IMR-90 (cell line): ENCODE results near the gene CTIF. TPM values are rescaled to one million over a fixed set of nuclear protein-coding genes. Genes with fewer than 3 reads are reported as not detected.

ENCODE experiments used
- ATAC-seq: fragments of 200-7000 bp; cut with Tn5 transposase; 2 replicates; pipeline ENCODE4 v1.9.1; 2020; ENCODE audit warnings: low read depth, mild to moderate bottlenecking, moderate library complexity
- BruUV-seq: library from RNA; stranded (reverse); fragments of 400-500 nt; replicated peaks from 2 replicates; lab custom pipeline; 2021; lab: Mats Ljungman, UMichigan
- CTCF ChIA-PET: fragments of 300-600 bp; formaldehyde crosslinking; extraction: SDS; loops from one replicate; lab custom pipeline; 2021; ENCODE audit warnings: antibody characterized with exemption; lab: Yijun Ruan, JAX
- POLR2A ChIA-PET: fragments of 300-600 bp; sonication (Branson Sonifier 250); formaldehyde crosslinking; loops from one replicate; lab custom pipeline; 2022; ENCODE audit warnings: antibody characterized with exemption; ENCODE audit not compliant: unreplicated experiment; lab: Charles Lee
- DNase-seq: peaks from one replicate; pipeline ENCODE4 v3.0.0; 2013
- H2AFZ ChIP-seq: replicated peaks from 2 replicates; pipeline ENCODE3; 2013; ENCODE audit warnings: low read length, mild to moderate bottlenecking; ENCODE audit not compliant: poor library complexity
- H2AK5ac ChIP-seq: 2 replicates; pipeline ENCODE4 v1.6.1; 2013; ENCODE audit warnings: low read depth, low read length, inconsistent platforms
- H2AK9ac ChIP-seq: replicated peaks from 2 replicates; pipeline ENCODE3; 2013; ENCODE audit warnings: mild to moderate bottlenecking, low read depth, low read length, moderate library complexity; ENCODE audit not compliant: poor library complexity
- H2BK120ac ChIP-seq: 2 replicates; pipeline ENCODE4 v1.6.1; 2013; ENCODE audit warnings: low read depth, low read length, inconsistent platforms
- H2BK15ac ChIP-seq: 3 replicates; pipeline ENCODE4 v1.6.1; 2013; ENCODE audit warnings: low read depth, low read length, inconsistent platforms
- H2BK20ac ChIP-seq: 2 replicates; pipeline ENCODE4 v1.6.1; 2013; ENCODE audit warnings: low read depth, mild to moderate bottlenecking, inconsistent platforms, low read length, moderate library complexity
- H2BK5ac ChIP-seq: 2 replicates; pipeline ENCODE4 v1.6.1; 2013; ENCODE audit warnings: mild to moderate bottlenecking, low read depth, low read length, inconsistent platforms; ENCODE audit not compliant: poor library complexity, severe bottlenecking
- H3K14ac ChIP-seq: replicated peaks from 2 replicates; pipeline ENCODE4 v1.6.1; 2013; ENCODE audit warnings: low read depth, low read length, inconsistent platforms
- H3K18ac ChIP-seq: 2 replicates; pipeline ENCODE4 v1.6.1; 2013; ENCODE audit warnings: low read depth, low read length, control low read depth
- H3K23ac ChIP-seq: 2 replicates; pipeline ENCODE4 v1.6.1; 2013; ENCODE audit warnings: low read depth, low read length, inconsistent platforms
- H3K27ac ChIP-seq: 2 replicates; pipeline ENCODE4 v1.5.1; 2013; ENCODE audit warnings: mild to moderate bottlenecking, control low read depth, low read length; ENCODE audit not compliant: insufficient read depth
- H3K27me3 ChIP-seq: 2 replicates; pipeline ENCODE4 v1.6.1; 2013; ENCODE audit warnings: low read length; ENCODE audit not compliant: control insufficient read depth, insufficient read depth
- H3K36me3 ChIP-seq: 2 replicates; pipeline ENCODE4 v1.6.1; 2013; ENCODE audit warnings: low read length, mixed read lengths; ENCODE audit not compliant: control insufficient read depth, insufficient read depth
- H3K4ac ChIP-seq: 2 replicates; pipeline ENCODE4 v1.6.1; 2013; ENCODE audit warnings: low read depth, low read length, inconsistent platforms
- H3K4me1 ChIP-seq: 2 replicates; pipeline ENCODE4 v1.6.1; 2013; ENCODE audit warnings: low read length, mixed read lengths; ENCODE audit not compliant: control insufficient read depth, insufficient read depth
- H3K4me2 ChIP-seq: 2 replicates; pipeline ENCODE4 v1.6.1; 2013; ENCODE audit warnings: low read depth, mild to moderate bottlenecking, control low read depth, low read length, moderate library complexity
- H3K4me3 ChIP-seq: 2 replicates; pipeline ENCODE4 v1.5.1; 2013; ENCODE audit warnings: low read depth, mild to moderate bottlenecking, control low read depth, low read length, moderate library complexity; ENCODE audit not compliant: insufficient read depth
- H3K56ac ChIP-seq: 2 replicates; pipeline ENCODE4 v1.6.1; 2013; ENCODE audit warnings: low read length, inconsistent platforms; ENCODE audit not compliant: insufficient read depth; ENCODE audit errors: extremely low read depth
- H3K79me1 ChIP-seq, 2 experiments: 2 replicates each; pipeline ENCODE4 v1.6.1; 2013; ENCODE audit warnings: low read length in 2 of 2, inconsistent platforms in 1 of 2, low read depth in 1 of 2
- H3K9ac ChIP-seq: 2 replicates; pipeline ENCODE4 v1.6.1; 2013; ENCODE audit warnings: low read depth, low read length, control low read depth
- H3K9me1 ChIP-seq: 2 replicates; pipeline ENCODE4 v1.6.1; 2013; ENCODE audit warnings: low read length, inconsistent platforms; ENCODE audit not compliant: insufficient read depth
- H3K9me3 ChIP-seq: 2 replicates; pipeline ENCODE4 v1.6.1; 2013; ENCODE audit warnings: low read length; ENCODE audit not compliant: control insufficient read depth, insufficient read depth
- H4K20me1 ChIP-seq: 2 replicates; pipeline ENCODE4 v1.6.1; 2013; ENCODE audit warnings: low read length, inconsistent platforms; ENCODE audit not compliant: insufficient read depth
- H4K5ac ChIP-seq: 2 replicates; pipeline ENCODE4 v1.6.1; 2013; ENCODE audit warnings: mild to moderate bottlenecking, low read depth, low read length, control low read depth
- H4K8ac ChIP-seq, 2 experiments: 2 replicates each; pipeline ENCODE4 v1.6.1; 2013; ENCODE audit warnings: low read depth in 2 of 2, low read length in 2 of 2, control low read depth in 1 of 2, inconsistent platforms in 1 of 2
- H4K91ac ChIP-seq: 2 replicates; pipeline ENCODE4 v1.6.1; 2013; ENCODE audit warnings: low read depth, low read length, inconsistent platforms; ENCODE audit not compliant: insufficient read depth
- BHLHE40 ChIP-seq: fragments of 150-350 bp; IDR thresholded peaks from 2 replicates; pipeline ENCODE4 v1.6.1; 2016; ENCODE audit warnings: mild to moderate bottlenecking, low read depth, low read length
- CEBPB ChIP-seq: IDR thresholded peaks from 2 replicates; pipeline ENCODE4 v1.6.1; 2012; ENCODE audit warnings: low read depth, low read length, improper control_type of control experiment
- CHD1 ChIP-seq: IDR thresholded peaks from 2 replicates; pipeline ENCODE4 v1.6.1; 2012; ENCODE audit warnings: low read depth, low read length, improper control_type of control experiment
- FOS ChIP-seq: fragments of 150-350 bp; IDR thresholded peaks from 2 replicates; pipeline ENCODE4 v1.6.1; 2016; ENCODE audit warnings: low read depth, low read length
- MAFK ChIP-seq: IDR thresholded peaks from 2 replicates; pipeline ENCODE4 v1.6.1; 2012; ENCODE audit warnings: low read depth, low read length, improper control_type of control experiment
- MAZ ChIP-seq: IDR thresholded peaks from 2 replicates; pipeline ENCODE4 v1.6.1; 2012; ENCODE audit warnings: low read depth, mild to moderate bottlenecking, low read length, improper control_type of control experiment, moderate library complexity, borderline replicate concordance
- MXI1 ChIP-seq: IDR thresholded peaks from 2 replicates; pipeline ENCODE4 v1.6.1; 2012; ENCODE audit warnings: low read depth, mild to moderate bottlenecking, low read length, moderate library complexity, borderline replicate concordance
- NFE2L2 ChIP-seq: fragments of 150-350 bp; IDR thresholded peaks from 2 replicates; pipeline ENCODE4 v1.6.1; 2016; ENCODE audit warnings: low read depth, mild to moderate bottlenecking, low read length
- POLR2A ChIP-seq: IDR thresholded peaks from 2 replicates; pipeline ENCODE4 v1.6.1; 2012; ENCODE audit warnings: mild to moderate bottlenecking, low read depth, low read length
- RAD21 ChIP-seq: IDR thresholded peaks from 2 replicates; pipeline ENCODE4 v1.6.1; 2012; ENCODE audit warnings: low read length, improper control_type of control experiment
- RCOR1 ChIP-seq: IDR thresholded peaks from 2 replicates; pipeline ENCODE4 v1.6.1; 2012; ENCODE audit warnings: mild to moderate bottlenecking, low read length, improper control_type of control experiment; ENCODE audit not compliant: insufficient replicate concordance
- RFX5 ChIP-seq: IDR thresholded peaks from 2 replicates; pipeline ENCODE4 v1.8.0; 2012; ENCODE audit warnings: low read depth, mild to moderate bottlenecking, low read length, moderate library complexity
- SMC3 ChIP-seq: fragments of 150-350 bp; IDR thresholded peaks from 2 replicates; pipeline ENCODE4 v1.6.1; 2016; ENCODE audit warnings: low read depth, mild to moderate bottlenecking, antibody characterized with exemption, low read length, moderate library complexity
- WGBS, 2 experiments: methylation state at CpG; one replicate each; pipeline versions ENCODE4 v1.1.5 to v1.1.7; 2013; ENCODE audit warnings: missing lambda C conversion rate in 2 of 2; ENCODE audit not compliant: insufficient read length in 1 of 2; ENCODE audit errors: extremely low coverage in 2 of 2; 5-methylcytosine and 5-hydroxymethylcytosine counted together
- dilution Hi-C: fragments of 300-500 bp; cut with HindIII; formaldehyde crosslinking; loops from one replicate; pipeline ENCODE4 v1.14.3; 2018; ENCODE audit warnings: low sequenced_read_pairs; ENCODE audit not compliant: unreplicated experiment
- in situ Hi-C: fragments of 300-500 bp; cut with MboI; formaldehyde crosslinking; loops from 3 replicates; pipeline ENCODE4 v1.14.3; 2019; ENCODE audit warnings: low sequenced_read_pairs, inconsistent platforms, mixed read lengths
- intact Hi-C: fragments of 100-400 bp; cut with micrococcal nuclease; formaldehyde crosslinking; loops from 2 replicates; pipeline ENCODE4 v1.10.0; 2022
- polyA plus RNA-seq, 3 experiments: library from polyadenylated mRNA; depleted of rRNA; stranded (reverse); fragments of >200 nt; gene quantifications; 2 replicates each; pipeline ENCODE4 v1.2.3, GENCODE V29; 2012; ENCODE audit warnings: low replicate concordance in 1 of 3
- total RNA-seq: library from RNA; depleted of rRNA; stranded (reverse); fragments of >200 nt; gene quantifications from 2 replicates; pipeline ENCODE4 v1.2.3, GENCODE V29; 2012
- TF ChIP-seq, protein P1 (sequence below): conservative IDR thresholded peaks from 2 replicates; pipeline ENCODE4 v1.5.1; 2012; ENCODE audit warnings: mild to moderate bottlenecking, low read depth, low read length, improper control_type of control experiment
- TF ChIP-seq, protein P2 (sequence below): fragments of 150-350 bp; IDR thresholded peaks from 2 replicates; pipeline ENCODE4 v1.6.1; 2017; ENCODE audit warnings: mild to moderate bottlenecking, antibody characterized with exemption, low read length, low read depth
- TF ChIP-seq, protein P3 (sequence below): fragments of 150-350 bp; IDR thresholded peaks from 2 replicates; pipeline ENCODE4 v1.6.1; 2016; ENCODE audit warnings: low read depth, mild to moderate bottlenecking, low read length, moderate library complexity, borderline replicate concordance

Gene CTIF
- total and polyA plus RNA-seq, 2 of the 4 experiments (the other 2 are of a cell fraction) = 25.1 to 57.0 TPM

DNA sequence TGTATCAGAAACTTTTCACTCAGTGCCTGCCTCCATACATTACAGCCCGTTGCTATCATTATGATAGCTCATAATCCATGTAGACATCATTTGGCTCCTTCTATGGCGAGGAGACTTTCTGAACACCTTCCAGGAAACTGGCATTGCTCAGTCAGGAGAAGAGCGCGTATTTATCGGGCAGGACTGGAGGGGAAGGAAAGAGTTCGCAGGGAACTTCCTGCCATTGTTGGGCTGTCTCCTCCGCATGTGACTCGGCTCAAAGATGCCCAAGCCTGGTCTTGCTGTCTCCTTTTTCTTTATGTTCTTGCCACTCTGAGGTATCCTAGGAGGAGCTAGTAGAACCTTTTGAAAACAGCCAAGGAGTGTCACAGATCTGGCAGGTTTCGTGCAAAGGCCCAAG lies 156.8 kb downstream of the CTIF start:
- no peaks in the 10 kb centered on the region for H3K27me3 ChIP-seq

More for the DNA sequence above, 156.8 kb downstream of the CTIF start:
- dilution Hi-C loops (no loop called here), in situ Hi-C loops (no loop called here), intact Hi-C loops (no loop called here)
- no peak for ATAC-seq
- Histone ChIP-seq H2AK5ac (no peak overlapping the region), H3K18ac (no peak overlapping the region), H3K4ac (no peak overlapping the region), H2BK15ac (no peak overlapping the region), H2AK9ac (no peak overlapping the region), H3K4me2 (no peak overlapping the region), H3K23ac (no peak overlapping the region), H3K36me3 (peaks cover 34% of the 10 kb centered on the region), H2AFZ (no peak overlapping the region), H3K4me1 (peaks cover 8% of the 10 kb centered on the region), H3K56ac (no peak overlapping the region), H3K79me1 (peaks cover 37 to 76% of the 10 kb centered on the region in 2 experiments), H3K9ac (no peak overlapping the region), H2BK120ac (no peak overlapping the region), H3K27ac (no peak overlapping the region), H2BK5ac (no peak overlapping the region), H4K5ac (no peak overlapping the region), H3K9me1 (peaks cover 33% of the 10 kb centered on the region), H3K14ac (no peak overlapping the region), H3K9me3 (0 out of 2 replicates have a peak, but pooled peaks cover 2% of the 10 kb centered on the region), H4K8ac (no peak overlapping the region), H3K4me3 (no peak overlapping the region), H4K20me1 (peaks cover 33% of the 10 kb centered on the region), H2BK20ac (no peak overlapping the region), H4K91ac (no peak overlapping the region)
- TF ChIP-seq CHD1 = no peak
- TF ChIP-seq SMC3 = no peak
- TF ChIP-seq NFE2L2 = no peak
- TF ChIP-seq CEBPB = no peak
- TF ChIP-seq, protein P1, sequence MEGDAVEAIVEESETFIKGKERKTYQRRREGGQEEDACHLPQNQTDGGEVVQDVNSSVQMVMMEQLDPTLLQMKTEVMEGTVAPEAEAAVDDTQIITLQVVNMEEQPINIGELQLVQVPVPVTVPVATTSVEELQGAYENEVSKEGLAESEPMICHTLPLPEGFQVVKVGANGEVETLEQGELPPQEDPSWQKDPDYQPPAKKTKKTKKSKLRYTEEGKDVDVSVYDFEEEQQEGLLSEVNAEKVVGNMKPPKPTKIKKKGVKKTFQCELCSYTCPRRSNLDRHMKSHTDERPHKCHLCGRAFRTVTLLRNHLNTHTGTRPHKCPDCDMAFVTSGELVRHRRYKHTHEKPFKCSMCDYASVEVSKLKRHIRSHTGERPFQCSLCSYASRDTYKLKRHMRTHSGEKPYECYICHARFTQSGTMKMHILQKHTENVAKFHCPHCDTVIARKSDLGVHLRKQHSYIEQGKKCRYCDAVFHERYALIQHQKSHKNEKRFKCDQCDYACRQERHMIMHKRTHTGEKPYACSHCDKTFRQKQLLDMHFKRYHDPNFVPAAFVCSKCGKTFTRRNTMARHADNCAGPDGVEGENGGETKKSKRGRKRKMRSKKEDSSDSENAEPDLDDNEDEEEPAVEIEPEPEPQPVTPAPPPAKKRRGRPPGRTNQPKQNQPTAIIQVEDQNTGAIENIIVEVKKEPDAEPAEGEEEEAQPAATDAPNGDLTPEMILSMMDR = no peak
- TF ChIP-seq RCOR1 = no peak
- TF ChIP-seq MXI1 = no peak
- no peak for TF ChIP-seq RFX5
- TF ChIP-seq, protein P2, sequence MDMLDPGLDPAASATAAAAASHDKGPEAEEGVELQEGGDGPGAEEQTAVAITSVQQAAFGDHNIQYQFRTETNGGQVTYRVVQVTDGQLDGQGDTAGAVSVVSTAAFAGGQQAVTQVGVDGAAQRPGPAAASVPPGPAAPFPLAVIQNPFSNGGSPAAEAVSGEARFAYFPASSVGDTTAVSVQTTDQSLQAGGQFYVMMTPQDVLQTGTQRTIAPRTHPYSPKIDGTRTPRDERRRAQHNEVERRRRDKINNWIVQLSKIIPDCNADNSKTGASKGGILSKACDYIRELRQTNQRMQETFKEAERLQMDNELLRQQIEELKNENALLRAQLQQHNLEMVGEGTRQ = no peak
- TF ChIP-seq POLR2A = no peak
- TF ChIP-seq, protein P3, sequence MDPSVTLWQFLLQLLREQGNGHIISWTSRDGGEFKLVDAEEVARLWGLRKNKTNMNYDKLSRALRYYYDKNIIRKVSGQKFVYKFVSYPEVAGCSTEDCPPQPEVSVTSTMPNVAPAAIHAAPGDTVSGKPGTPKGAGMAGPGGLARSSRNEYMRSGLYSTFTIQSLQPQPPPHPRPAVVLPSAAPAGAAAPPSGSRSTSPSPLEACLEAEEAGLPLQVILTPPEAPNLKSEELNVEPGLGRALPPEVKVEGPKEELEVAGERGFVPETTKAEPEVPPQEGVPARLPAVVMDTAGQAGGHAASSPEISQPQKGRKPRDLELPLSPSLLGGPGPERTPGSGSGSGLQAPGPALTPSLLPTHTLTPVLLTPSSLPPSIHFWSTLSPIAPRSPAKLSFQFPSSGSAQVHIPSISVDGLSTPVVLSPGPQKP = no peak
- TF ChIP-seq MAFK = no peak
- TF ChIP-seq RAD21 = no peak
- TF ChIP-seq BHLHE40 = no peak
- no peak for TF ChIP-seq FOS
- no peak for TF ChIP-seq MAZ
- no TSS peak for BruUV-seq
- no CpG with 5 or more reads among the region's 9 CpGs for WGBS, 2 experiments
- DNase-seq = no peak
- ChIA-PET CTCF (no interaction called here), POLR2A (no interaction called here)
